Stimulated activated CD8-positive, alpha-beta memory T cell treated with anti-CD3 and anti-CD28 coated beads, Interleukin-4, amount 100 ng/mL, for 4 hours (primary cell): ENCODE results near the gene VANGL1.

Experiments
- DNase-seq, 2 donors: peaks; one replicate each; pipeline ENCODE4 v3.0.0-alpha.2; 2020; ENCODE audit warnings: low read depth in 2 of 2, low spot score in 1 of 2

Gene VANGL1

GRCh38 chr1:115701090-115701489, 59.3 kb downstream of the VANGL1 start:
- no peak for DNase-seq

GRCh38 chr1:115702959-115703358, 61.2 kb downstream of the VANGL1 start:
- no peak for DNase-seq

GRCh38 chr1:115705085-115705951, 63.5 kb downstream of the VANGL1 start:
- no peak for DNase-seq

- DNase-seq: no peak
These were observed 64.2 kb downstream of the VANGL1 start for GRCh38 chr1:115705963-115706362.

- no peak for DNase-seq
These were observed 65.0 kb downstream of the VANGL1 start for GRCh38 chr1:115706587-115707425.

GRCh38 chr1:115710859-115711624, 69.3 kb downstream of the VANGL1 start:
- no peak for DNase-seq

GRCh38 chr1:115712911-115713609, 71.3 kb downstream of the VANGL1 start:
- no peak for DNase-seq

- no peak for DNase-seq
These were observed 72.1 kb downstream of the VANGL1 start for GRCh38 chr1:115713906-115714305.

GRCh38 chr1:115714572-115715141, 72.9 kb downstream of the VANGL1 start:
- no peak for DNase-seq

- no peak for DNase-seq
These were observed 75.8 kb downstream of the VANGL1 start for GRCh38 chr1:115717541-115717940.

GRCh38 chr1:115718011-115718754, 76.4 kb downstream of the VANGL1 start:
- no peak for DNase-seq

GRCh38 chr1:115719285-115719684, 77.5 kb downstream of the VANGL1 start:
- no peak for DNase-seq

GRCh38 chr1:115722221-115722620, 80.5 kb downstream of the VANGL1 start:
- no peak for DNase-seq

- DNase-seq: no peak
These were observed 82.0 kb downstream of the VANGL1 start for GRCh38 chr1:115723756-115724155.

- DNase-seq: no peak
These were observed 83.8 kb downstream of the VANGL1 start for GRCh38 chr1:115725600-115725999.

- no peak for DNase-seq
These were observed 84.4 kb downstream of the VANGL1 start for GRCh38 chr1:115726161-115726560.

GRCh38 chr1:115726570-115726969, 84.8 kb downstream of the VANGL1 start:
- no peak for DNase-seq

- no peak for DNase-seq
These were observed 86.0 kb downstream of the VANGL1 start for GRCh38 chr1:115727706-115728249.

GRCh38 chr1:115728341-115728740, 86.6 kb downstream of the VANGL1 start:
- no peak for DNase-seq
